ENCODE measurements around the gene MLC1. TPM values are rescaled to one million over a fixed set of nuclear protein-coding genes. Genes with fewer than 3 reads are reported as not detected.
A peak's percentile ranks its signal among the peaks of the same experiment; 100 is the strongest.

MLC1 gene
- polyA plus RNA-seq, 4 donors: 0.03 to 0.32 TPM; not detected in 2

- no peak overlapping the region for H3K27ac ChIP-seq (ENCODE audit: low read depth in 1 of 3, low read length in 2 of 3)
- FAIRE-seq (no peak), DNase-seq (no peak)
- no peaks in the 10 kb centered on the region for H3K9me3 ChIP-seq (ENCODE audit: control insufficient read depth in 2 of 2, insufficient read depth in 1 of 2, low read depth in 1 of 2, low read length in 1 of 2)
- no peak overlapping the region for H3K4me3 ChIP-seq (ENCODE audit: low read depth in 1 of 3, low read length in 3 of 3)
- H3K27me3 ChIP-seq (ENCODE audit: control insufficient read depth in 3 of 3, insufficient read depth in 3 of 3, low read length in 3 of 3): peaks cover 0 to 1% (median 0%) of the 10 kb centered on the region in 3 donors
- no peaks in the 10 kb centered on the region for H3K36me3 ChIP-seq (ENCODE audit: control insufficient read depth in 3 of 3, insufficient read depth in 2 of 3, low read depth in 1 of 3, low read length in 3 of 3)
- WGBS, 3 donors: 91 to 96% (median 93%) methylated on average over 13 of the region's 13 CpGs
- H3K4me1 ChIP-seq (ENCODE audit: control insufficient read depth in 3 of 3, insufficient read depth in 2 of 3, low read depth in 1 of 3, low read length in 2 of 3): peaks cover 0 to 8% (median 0%) of the 10 kb centered on the region in 3 donors
These were observed 7.0 kb downstream of the MLC1 start for GRCh38 chr22:50078246-50078645.

- H3K27ac ChIP-seq (ENCODE audit: low read depth in 1 of 3, low read length in 2 of 3): no peak overlapping the region
- no peaks in the 10 kb centered on the region for H3K4me1 ChIP-seq (ENCODE audit: control insufficient read depth in 3 of 3, insufficient read depth in 2 of 3, low read depth in 1 of 3, low read length in 2 of 3)
- FAIRE-seq: no peak
- no peaks in the 10 kb centered on the region for H3K36me3 ChIP-seq (ENCODE audit: control insufficient read depth in 3 of 3, insufficient read depth in 2 of 3, low read depth in 1 of 3, low read length in 3 of 3)
- DNase-seq: no peak
- WGBS, 3 donors: 85 to 89% (median 88%) methylated on average over 41 to 43 of the region's 43 CpGs
- no peaks in the 10 kb centered on the region for H3K9me3 ChIP-seq (ENCODE audit: control insufficient read depth in 2 of 2, insufficient read depth in 1 of 2, low read depth in 1 of 2, low read length in 1 of 2)
- no peaks in the 10 kb centered on the region for H3K27me3 ChIP-seq (ENCODE audit: control insufficient read depth in 3 of 3, insufficient read depth in 3 of 3, low read length in 3 of 3)
- H3K4me3 ChIP-seq (ENCODE audit: low read depth in 1 of 3, low read length in 3 of 3): no peak overlapping the region
These were observed 8.3 kb downstream of the MLC1 start for GRCh38 chr22:50076646-50077535.

GRCh38 chr22:50074551-50075530 lies 10.4 kb downstream of the MLC1 start:
- H3K27ac ChIP-seq (ENCODE audit: low read depth in 1 of 3, low read length in 2 of 3): no peak overlapping the region
- no peaks in the 10 kb centered on the region for H3K36me3 ChIP-seq (ENCODE audit: control insufficient read depth in 3 of 3, insufficient read depth in 2 of 3, low read depth in 1 of 3, low read length in 3 of 3)
- no peak for FAIRE-seq
- H3K9me3 ChIP-seq (ENCODE audit: control insufficient read depth in 2 of 2, insufficient read depth in 1 of 2, low read depth in 1 of 2, low read length in 1 of 2): no peaks in the 10 kb centered on the region
- 48 to 81% (median 65%) methylated on average over 32 of the region's 32 CpGs for WGBS, 3 donors
- DNase-seq: peak in 1 of 2 donors; percentile 13
- H3K4me1 ChIP-seq (ENCODE audit: control insufficient read depth in 3 of 3, insufficient read depth in 2 of 3, low read depth in 1 of 3, low read length in 2 of 3): no peaks in the 10 kb centered on the region
- H3K27me3 ChIP-seq (ENCODE audit: control insufficient read depth in 3 of 3, insufficient read depth in 3 of 3, low read length in 3 of 3): no peaks in the 10 kb centered on the region
- no peak overlapping the region for H3K4me3 ChIP-seq (ENCODE audit: low read depth in 1 of 3, low read length in 3 of 3)

GRCh38 chr22:50074056-50074455 lies 11.2 kb downstream of the MLC1 start:
- FAIRE-seq (no peak), DNase-seq (no peak)
- Histone ChIP-seq H3K27me3 (ENCODE audit: control insufficient read depth in 3 of 3, insufficient read depth in 3 of 3, low read length in 3 of 3) (no peaks in the 10 kb centered on the region), H3K9me3 (ENCODE audit: control insufficient read depth in 2 of 2, insufficient read depth in 1 of 2, low read depth in 1 of 2, low read length in 1 of 2) (no peaks in the 10 kb centered on the region), H3K4me3 (ENCODE audit: low read depth in 1 of 3, low read length in 3 of 3) (no peak overlapping the region), H3K36me3 (ENCODE audit: control insufficient read depth in 3 of 3, insufficient read depth in 2 of 3, low read depth in 1 of 3, low read length in 3 of 3) (no peaks in the 10 kb centered on the region), H3K27ac (ENCODE audit: low read depth in 1 of 3, low read length in 2 of 3) (no peak overlapping the region), H3K4me1 (ENCODE audit: control insufficient read depth in 3 of 3, insufficient read depth in 2 of 3, low read depth in 1 of 3, low read length in 2 of 3) (no peaks in the 10 kb centered on the region)
- WGBS, 3 donors: 66 to 80% (median 68%) methylated on average over 17 of the region's 17 CpGs

- H3K27ac ChIP-seq (ENCODE audit: low read depth in 1 of 3, low read length in 2 of 3): no peak overlapping the region
- no peak for FAIRE-seq
- H3K9me3 ChIP-seq (ENCODE audit: control insufficient read depth in 2 of 2, insufficient read depth in 1 of 2, low read depth in 1 of 2, low read length in 1 of 2): no peaks in the 10 kb centered on the region
- no peak overlapping the region for H3K4me3 ChIP-seq (ENCODE audit: low read depth in 1 of 3, low read length in 3 of 3)
- no peak for DNase-seq
- no peaks in the 10 kb centered on the region for H3K4me1 ChIP-seq (ENCODE audit: control insufficient read depth in 3 of 3, insufficient read depth in 2 of 3, low read depth in 1 of 3, low read length in 2 of 3)
- WGBS, 3 donors: 80 to 88% (median 83%) methylated on average over 23 to 28 of the region's 28 CpGs
- H3K27me3 ChIP-seq (ENCODE audit: control insufficient read depth in 3 of 3, insufficient read depth in 3 of 3, low read length in 3 of 3): no peaks in the 10 kb centered on the region
- H3K36me3 ChIP-seq (ENCODE audit: control insufficient read depth in 3 of 3, insufficient read depth in 2 of 3, low read depth in 1 of 3, low read length in 3 of 3): no peaks in the 10 kb centered on the region
These were observed 12.3 kb downstream of the MLC1 start for GRCh38 chr22:50072714-50073538.

GRCh38 chr22:50072167-50072555 lies 13.1 kb downstream of the MLC1 start:
- H3K4me1 ChIP-seq (ENCODE audit: control insufficient read depth in 3 of 3, insufficient read depth in 2 of 3, low read depth in 1 of 3, low read length in 2 of 3): no peaks in the 10 kb centered on the region
- no peak for FAIRE-seq
- DNase-seq: no peak
- H3K27ac ChIP-seq (ENCODE audit: low read depth in 1 of 3, low read length in 2 of 3): no peak overlapping the region
- no peaks in the 10 kb centered on the region for H3K36me3 ChIP-seq (ENCODE audit: control insufficient read depth in 3 of 3, insufficient read depth in 2 of 3, low read depth in 1 of 3, low read length in 3 of 3)
- no peaks in the 10 kb centered on the region for H3K27me3 ChIP-seq (ENCODE audit: control insufficient read depth in 3 of 3, insufficient read depth in 3 of 3, low read length in 3 of 3)
- H3K9me3 ChIP-seq (ENCODE audit: control insufficient read depth in 2 of 2, insufficient read depth in 1 of 2, low read depth in 1 of 2, low read length in 1 of 2): no peaks in the 10 kb centered on the region
- H3K4me3 ChIP-seq (ENCODE audit: low read depth in 1 of 3, low read length in 3 of 3): no peak overlapping the region
- 85 to 91% (median 91%) methylated on average over 9 of the region's 9 CpGs for WGBS, 3 donors

GRCh38 chr22:50071432-50072166 lies 13.6 kb downstream of the MLC1 start:
- Histone ChIP-seq H3K36me3 (ENCODE audit: control insufficient read depth in 3 of 3, insufficient read depth in 2 of 3, low read depth in 1 of 3, low read length in 3 of 3) (no peaks in the 10 kb centered on the region), H3K9me3 (ENCODE audit: control insufficient read depth in 2 of 2, insufficient read depth in 1 of 2, low read depth in 1 of 2, low read length in 1 of 2) (no peaks in the 10 kb centered on the region), H3K4me1 (ENCODE audit: control insufficient read depth in 3 of 3, insufficient read depth in 2 of 3, low read depth in 1 of 3, low read length in 2 of 3) (no peaks in the 10 kb centered on the region), H3K27ac (ENCODE audit: low read depth in 1 of 3, low read length in 2 of 3) (no peak overlapping the region), H3K4me3 (ENCODE audit: low read depth in 1 of 3, low read length in 3 of 3) (no peak overlapping the region), H3K27me3 (ENCODE audit: control insufficient read depth in 3 of 3, insufficient read depth in 3 of 3, low read length in 3 of 3) (no peaks in the 10 kb centered on the region)
- no peak for DNase-seq
- WGBS, 3 donors: 81 to 86% (median 85%) methylated on average over 14 of the region's 14 CpGs
- FAIRE-seq: no peak
